ENCODE measurements around the gene CFAP70.

CFAP70 gene

DNA sequence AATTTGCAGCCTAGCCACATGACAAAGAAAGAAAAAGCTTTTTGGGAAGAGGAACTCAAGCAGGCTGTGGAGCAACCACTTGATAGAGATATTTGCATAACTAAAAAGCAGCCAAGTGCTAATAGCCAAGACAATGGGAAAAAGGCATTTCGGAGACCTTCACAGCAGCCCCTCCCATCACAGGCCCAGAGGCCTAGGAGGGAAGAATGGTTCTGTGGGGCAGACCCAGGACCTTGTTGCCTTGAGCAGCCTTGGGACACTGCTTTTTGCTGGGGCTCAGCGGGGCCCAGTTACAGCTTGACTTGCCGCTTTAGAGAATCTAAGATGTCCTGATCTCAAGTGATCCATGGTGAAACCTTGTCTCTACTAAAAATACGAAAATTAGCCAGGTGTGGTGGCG is 152.3 kb downstream of the CFAP70 start:
- TF ChIP-seq, protein P1, sequence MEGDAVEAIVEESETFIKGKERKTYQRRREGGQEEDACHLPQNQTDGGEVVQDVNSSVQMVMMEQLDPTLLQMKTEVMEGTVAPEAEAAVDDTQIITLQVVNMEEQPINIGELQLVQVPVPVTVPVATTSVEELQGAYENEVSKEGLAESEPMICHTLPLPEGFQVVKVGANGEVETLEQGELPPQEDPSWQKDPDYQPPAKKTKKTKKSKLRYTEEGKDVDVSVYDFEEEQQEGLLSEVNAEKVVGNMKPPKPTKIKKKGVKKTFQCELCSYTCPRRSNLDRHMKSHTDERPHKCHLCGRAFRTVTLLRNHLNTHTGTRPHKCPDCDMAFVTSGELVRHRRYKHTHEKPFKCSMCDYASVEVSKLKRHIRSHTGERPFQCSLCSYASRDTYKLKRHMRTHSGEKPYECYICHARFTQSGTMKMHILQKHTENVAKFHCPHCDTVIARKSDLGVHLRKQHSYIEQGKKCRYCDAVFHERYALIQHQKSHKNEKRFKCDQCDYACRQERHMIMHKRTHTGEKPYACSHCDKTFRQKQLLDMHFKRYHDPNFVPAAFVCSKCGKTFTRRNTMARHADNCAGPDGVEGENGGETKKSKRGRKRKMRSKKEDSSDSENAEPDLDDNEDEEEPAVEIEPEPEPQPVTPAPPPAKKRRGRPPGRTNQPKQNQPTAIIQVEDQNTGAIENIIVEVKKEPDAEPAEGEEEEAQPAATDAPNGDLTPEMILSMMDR (IDR thresholded peaks at IDR 0.05; ENCODE audit: control insufficient read depth, extremely low read depth, insufficient read depth) = no peak
- DNase-seq (ENCODE audit: low read depth) = no peak
- H3K4me3 ChIP-seq (ENCODE audit: low read depth, low read length) = no peak overlapping the region

DNA sequence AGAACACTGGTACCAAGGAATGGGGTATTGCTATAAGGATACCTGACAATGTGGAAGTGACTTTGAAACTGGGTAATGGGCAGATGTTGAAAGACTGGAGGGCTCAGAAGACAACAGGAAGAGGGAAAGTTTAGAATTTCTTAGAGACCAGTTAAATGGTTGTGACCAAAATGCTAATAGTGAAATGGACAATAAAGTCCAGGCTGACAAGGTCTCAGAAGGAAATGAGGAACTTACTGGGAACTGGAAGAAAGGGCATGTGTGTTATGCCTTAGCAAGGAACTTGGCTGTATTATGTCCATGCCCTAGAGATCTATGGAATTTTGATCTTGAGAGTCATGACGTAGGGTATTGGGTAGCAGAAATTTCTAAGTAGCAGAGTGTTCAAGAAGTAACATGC is 152.8 kb downstream of the CFAP70 start:
- TF ChIP-seq, protein P1 (IDR thresholded peaks at IDR 0.05; ENCODE audit: control insufficient read depth, extremely low read depth, insufficient read depth) = no peak
- DNase-seq (ENCODE audit: low read depth) = no peak
- no peak overlapping the region for H3K4me3 ChIP-seq (ENCODE audit: low read depth, low read length)

GRCh38 chr10:73205081-73205480 is 153.6 kb downstream of the CFAP70 start:
- TF ChIP-seq, protein P1 (IDR thresholded peaks at IDR 0.05; ENCODE audit: control insufficient read depth, extremely low read depth, insufficient read depth) = no peak
- DNase-seq (ENCODE audit: low read depth) = no peak
- H3K4me3 ChIP-seq (ENCODE audit: low read depth, low read length) = no peak overlapping the region

All from LNCaP clone FGC (cell line).